GM23248 (cell line): ENCODE results near the gene STOML3. TPM values are rescaled to one million over a fixed set of nuclear protein-coding genes. Genes with fewer than 3 reads are reported as not detected.

ENCODE experiments used
- DNase-seq: peaks from one replicate; pipeline ENCODE4 v3.0.0-alpha.2; 2015
- H2AFZ ChIP-seq: fragments of 200-600 bp; sonication (generic); 2 replicates; pipeline ENCODE4 v1.6.1; 2016; ENCODE audit warnings: antibody characterized with exemption
- H3F3A ChIP-seq: fragments of 200-600 bp; sonication (generic); 2 replicates; pipeline ENCODE4 v1.6.1; 2016; ENCODE audit warnings: mild to moderate bottlenecking, antibody characterized with exemption, mixed run types; ENCODE audit not compliant: insufficient read depth
- H3K27ac ChIP-seq: fragments of 200-600 bp; sonication (generic); 2 replicates; pipeline ENCODE4 v1.5.1; 2016; ENCODE audit warnings: mild to moderate bottlenecking
- H3K27me3 ChIP-seq: fragments of 200-600 bp; sonication (generic); replicated peaks from 2 replicates; pipeline ENCODE4 v1.6.1; 2016; ENCODE audit warnings: mild to moderate bottlenecking; ENCODE audit not compliant: insufficient read depth
- H3K36me3 ChIP-seq: fragments of 200-600 bp; sonication (generic); 2 replicates; pipeline ENCODE4 v1.6.1; 2016; ENCODE audit warnings: low read depth, mild to moderate bottlenecking
- H3K4me1 ChIP-seq: fragments of 200-600 bp; sonication (generic); 2 replicates; pipeline ENCODE4 v1.6.1; 2016; ENCODE audit warnings: mild to moderate bottlenecking; ENCODE audit not compliant: insufficient read depth
- H3K4me2 ChIP-seq: fragments of 200-600 bp; sonication (generic); one replicate; pipeline ENCODE4 v1.6.1; 2016; ENCODE audit warnings: mild to moderate bottlenecking; ENCODE audit not compliant: unreplicated experiment
- H3K4me3 ChIP-seq: fragments of 200-600 bp; sonication (generic); 2 replicates; pipeline ENCODE4 v1.5.1; 2016; ENCODE audit warnings: mild to moderate bottlenecking
- H3K79me2 ChIP-seq: fragments of 200-600 bp; sonication (generic); 2 replicates; pipeline ENCODE4 v1.6.1; 2016; ENCODE audit warnings: mild to moderate bottlenecking; ENCODE audit not compliant: insufficient read depth
- H3K9ac ChIP-seq: fragments of 200-600 bp; sonication (generic); 2 replicates; pipeline ENCODE4 v1.6.1; 2016; ENCODE audit warnings: mild to moderate bottlenecking
- H3K9me2 ChIP-seq: fragments of 200-600 bp; sonication (generic); 2 replicates; pipeline ENCODE4 v1.6.1; 2016; ENCODE audit warnings: mixed run types, mild to moderate bottlenecking, moderate library complexity; ENCODE audit not compliant: insufficient read depth
- H3K9me3 ChIP-seq: fragments of 200-600 bp; sonication (generic); one replicate; pipeline ENCODE4 v1.6.1; 2017; ENCODE audit warnings: low read depth
- H4K20me1 ChIP-seq: fragments of 200-600 bp; sonication (generic); 2 replicates; pipeline ENCODE4 v1.6.0; 2016; ENCODE audit not compliant: insufficient read depth
- EZH2 ChIP-seq: fragments of 200-600 bp; sonication (generic); IDR thresholded peaks from 2 replicates; pipeline ENCODE4 v1.6.1; 2018; ENCODE audit warnings: antibody characterized with exemption, mild to moderate bottlenecking; ENCODE audit not compliant: insufficient read depth, poor library complexity, severe bottlenecking
- EZH2phosphoT487 ChIP-seq: fragments of 200-600 bp; sonication (generic); IDR thresholded peaks from 2 replicates; pipeline ENCODE4 v1.6.1; 2018; ENCODE audit warnings: antibody characterized with exemption, moderate library complexity, mild to moderate bottlenecking, low read depth; ENCODE audit not compliant: insufficient read depth
- WGBS, 2 experiments: methylation state at CpG; one replicate each; pipeline ENCODE4 v1.1.6; 2015 to 2017; ENCODE audit warnings: low lambda C conversion rate in 2 of 2, low coverage in 1 of 2; ENCODE audit errors: missing lambda C conversion rate in 2 of 2; 5-methylcytosine and 5-hydroxymethylcytosine counted together
- in situ Hi-C: fragments of 300-500 bp; cut with MboI; formaldehyde crosslinking; loops from 2 replicates; pipeline ENCODE4 v1.15.0; 2020
- polyA plus RNA-seq: library from polyadenylated mRNA; unstranded; fragments of >200 nt; fragmentation: Nextera tagmentation; extraction: Ambion mirVana; gene quantifications from 2 replicates; pipeline ENCODE4 v1.2.1, GENCODE V29; 2016
- total RNA-seq: library from RNA; depleted of rRNA; stranded (reverse); fragments of >200 nt; shearing (Covaris generic); gene quantifications from 2 replicates; pipeline ENCODE4 v1.2.3, GENCODE V29; 2014

STOML3 gene
- total and polyA plus RNA-seq, 2 experiments from 2014 or later = not detected

GRCh38 chr13:39023761-39024160, 33.1 kb upstream of the STOML3 start:
- no peaks in the 10 kb centered on the region for H4K20me1 ChIP-seq
- H3K4me2 ChIP-seq = no peak overlapping the region
- H3K9me3 ChIP-seq = no peaks in the 10 kb centered on the region
- H2AFZ ChIP-seq = no peak overlapping the region
- no peaks in the 10 kb centered on the region for H3K27me3 ChIP-seq
- no peak overlapping the region for H3K9ac ChIP-seq
- H3K4me3 ChIP-seq = no peak overlapping the region
- H3K9me2 ChIP-seq = no peaks in the 10 kb centered on the region
- no peaks in the 10 kb centered on the region; the same call in 1 of the 2 replicates for H3K4me1 ChIP-seq
- in situ Hi-C loops = no loop called here
- TF ChIP-seq EZH2phosphoT487 = no peak
- no peak for TF ChIP-seq EZH2
- no peak for DNase-seq
- H3K36me3 ChIP-seq = peaks cover 46% of the 10 kb centered on the region; the same call in 1 of the 2 replicates
- no peaks in the 10 kb centered on the region for H3K79me2 ChIP-seq
- H3F3A ChIP-seq = no peaks in the 10 kb centered on the region
- no peak overlapping the region for H3K27ac ChIP-seq

DNA sequence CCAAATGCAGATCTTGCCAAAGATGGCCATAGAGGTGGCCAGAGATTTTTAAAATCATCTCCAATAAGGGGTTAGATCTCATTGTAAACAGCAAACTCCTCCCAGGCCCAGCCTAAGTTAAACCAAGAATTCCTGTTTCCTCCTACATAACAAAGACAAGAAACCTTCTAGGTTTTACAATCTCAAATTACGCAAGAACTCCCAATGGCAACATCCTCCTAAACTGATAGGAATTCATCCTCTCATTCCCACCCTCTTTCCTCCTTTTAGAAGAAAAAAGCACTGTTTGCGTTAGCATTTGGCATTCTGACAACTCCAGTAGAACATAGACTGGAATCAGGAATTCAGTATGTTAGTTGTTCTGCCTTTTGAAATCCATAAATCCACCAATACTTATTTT, 32.7 kb upstream of the STOML3 start:
- Histone ChIP-seq H4K20me1 (no peaks in the 10 kb centered on the region), H2AFZ (no peak overlapping the region), H3K36me3 (peaks cover 51% of the 10 kb centered on the region; the same call in 1 of the 2 replicates), H3K4me2 (no peak overlapping the region), H3K9me3 (no peaks in the 10 kb centered on the region), H3K9ac (no peak overlapping the region), H3K79me2 (no peaks in the 10 kb centered on the region), H3K27me3 (no peaks in the 10 kb centered on the region), H3K4me1 (no peaks in the 10 kb centered on the region; the same call in 1 of the 2 replicates), H3K9me2 (no peaks in the 10 kb centered on the region), H3K27ac (no peak overlapping the region), H3F3A (no peaks in the 10 kb centered on the region), H3K4me3 (no peak overlapping the region)
- 77 to 80% methylated on average over 2 of the region's 2 CpGs for WGBS, 2 experiments
- TF ChIP-seq EZH2phosphoT487 (no peak), EZH2 (no peak)
- in situ Hi-C loops = no loop called here
- DNase-seq = peak; percentile 5

- H2AFZ ChIP-seq = no peak overlapping the region
- in situ Hi-C loops = no loop called here
- no peak overlapping the region for H3K27ac ChIP-seq
- H3F3A ChIP-seq = no peaks in the 10 kb centered on the region
- H3K36me3 ChIP-seq = peaks cover 45% of the 10 kb centered on the region
- H3K9me3 ChIP-seq = no peaks in the 10 kb centered on the region
- 95 to 98% methylated on average over 4 of the region's 4 CpGs for WGBS, 2 experiments
- H3K4me3 ChIP-seq = no peak overlapping the region
- H3K9ac ChIP-seq = no peak overlapping the region
- H3K4me2 ChIP-seq = no peak overlapping the region
- H3K4me1 ChIP-seq = no peaks in the 10 kb centered on the region; the same call in 1 of the 2 replicates
- TF ChIP-seq EZH2 (no peak), EZH2phosphoT487 (no peak)
- DNase-seq = no peak
- no peaks in the 10 kb centered on the region for H3K27me3 ChIP-seq
- no peaks in the 10 kb centered on the region for H4K20me1 ChIP-seq
- H3K79me2 ChIP-seq = no peaks in the 10 kb centered on the region
- H3K9me2 ChIP-seq = no peaks in the 10 kb centered on the region
These were observed 30.3 kb upstream of the STOML3 start for GRCh38 chr13:39020853-39021462.

- H2AFZ ChIP-seq = no peak overlapping the region
- WGBS, 2 experiments = 38 to 46% methylated on average over 2 of the region's 2 CpGs
- in situ Hi-C loops = no loop called here
- H3K27me3 ChIP-seq = no peaks in the 10 kb centered on the region
- no peaks in the 10 kb centered on the region for H3K9me2 ChIP-seq
- no peaks in the 10 kb centered on the region for H3K9me3 ChIP-seq
- no peaks in the 10 kb centered on the region for H3F3A ChIP-seq
- H3K79me2 ChIP-seq = no peaks in the 10 kb centered on the region
- no peaks in the 10 kb centered on the region for H3K4me1 ChIP-seq
- no peaks in the 10 kb centered on the region for H4K20me1 ChIP-seq
- TF ChIP-seq EZH2 (no peak), EZH2phosphoT487 (no peak)
- no peak overlapping the region for H3K27ac ChIP-seq
- H3K36me3 ChIP-seq = peaks cover 30% of the 10 kb centered on the region
- H3K4me3 ChIP-seq = no peak overlapping the region
- H3K4me2 ChIP-seq = no peak overlapping the region
- H3K9ac ChIP-seq = no peak overlapping the region
- peak; percentile 38 for DNase-seq
These were observed 26.2 kb upstream of the STOML3 start for GRCh38 chr13:39016787-39017186.

- no peak for TF ChIP-seq EZH2
- no peak for TF ChIP-seq EZH2phosphoT487
These were observed 25.5 kb upstream of the STOML3 start for GRCh38 chr13:39016087-39016486.

More at GRCh38 chr13:39016087-39016486, 25.5 kb upstream of the STOML3 start:
- in situ Hi-C loops = no loop called here
- no peaks in the 10 kb centered on the region for H3K9me2 ChIP-seq
- H3K4me3 ChIP-seq = no peak overlapping the region
- no peaks in the 10 kb centered on the region for H3K79me2 ChIP-seq
- no peaks in the 10 kb centered on the region for H3K27me3 ChIP-seq
- H3K9me3 ChIP-seq = no peaks in the 10 kb centered on the region
- H2AFZ ChIP-seq = no peak overlapping the region
- no peak overlapping the region for H3K4me2 ChIP-seq
- no peaks in the 10 kb centered on the region for H3K4me1 ChIP-seq
- 98 to 100% methylated on average over 1 of the region's 1 CpG for WGBS, 2 experiments
- H3K27ac ChIP-seq = no peak overlapping the region
- no peak overlapping the region for H3K9ac ChIP-seq
- H3F3A ChIP-seq = no peaks in the 10 kb centered on the region
- H4K20me1 ChIP-seq = no peaks in the 10 kb centered on the region
- DNase-seq = no peak
- peaks cover 31% of the 10 kb centered on the region for H3K36me3 ChIP-seq
